HG02885 (cell line): Measurements from ENCODE around the gene COMMD6.

Experiments used
- ATAC-seq: cut with Tn5 transposase; IDR thresholded peaks from one replicate; pipeline ENCODE4 v1.9.1; 2021; ENCODE audit warnings: mild to moderate bottlenecking; ENCODE audit not compliant: unreplicated experiment, poor library complexity

The COMMD6 gene

GRCh38 chr13:75486146-75487062 is 51.2 kb downstream of the COMMD6 start:
- no peak for ATAC-seq

- no peak for ATAC-seq
These were observed 52.2 kb downstream of the COMMD6 start for GRCh38 chr13:75485286-75486062.

GRCh38 chr13:75482820-75483079 is 54.9 kb downstream of the COMMD6 start:
- no peak for ATAC-seq

- ATAC-seq: peak; percentile 83
These were observed 55.4 kb downstream of the COMMD6 start, which contains the start of gene TBC1D4 for GRCh38 chr13:75482070-75482819. TSS of gene TBC1D4 (minus strand) at chr13:75482169. CDS start at chr13:75481767, 402 bp downstream.

- ATAC-seq: peak; percentile 24
These were observed 56.2 kb downstream of the COMMD6 start for GRCh38 chr13:75481176-75482069.

- peak; percentile 6 for ATAC-seq
These were observed 56.9 kb downstream of the COMMD6 start for GRCh38 chr13:75480671-75481175.

- no peak for ATAC-seq
These were observed 58.4 kb downstream of the COMMD6 start for GRCh38 chr13:75479102-75479740.

GRCh38 chr13:75478659-75479058 is 59.0 kb downstream of the COMMD6 start:
- ATAC-seq: no peak
